Breast epithelium (tissue), 4 donors: Measurements from ENCODE around the gene BSPRY. TPM values are rescaled to one million over a fixed set of nuclear protein-coding genes. Genes with fewer than 3 reads are reported as not detected.

Experiments used
- DNase-seq, 2 donors: peaks; one replicate each; pipeline ENCODE4 v3.0.0-alpha.2; 2019; ENCODE audit warnings: low spot score in 2 of 2
- H3K27ac ChIP-seq, 2 donors: fragments of 200-600 bp; sonication (generic) in 1 of 2; one replicate each; pipeline ENCODE4 v1.5.1; 2016 to 2019; ENCODE audit warnings: mild to moderate bottlenecking in 1 of 2
- H3K27me3 ChIP-seq, 2 donors: fragments of 200-600 bp; sonication (generic) in 1 of 2; one replicate each; pipeline versions ENCODE4 v1.5.1 to v1.6.0; 2017 to 2019; ENCODE audit warnings: control low read depth in 1 of 2, mild to moderate bottlenecking in 1 of 2
- H3K36me3 ChIP-seq: fragments of 200-600 bp; one replicate; pipeline ENCODE4 v1.5.1; 2019
- H3K4me1 ChIP-seq, 2 donors: fragments of 200-600 bp; sonication (generic); one replicate each; pipeline ENCODE4 v1.5.1; 2016 to 2019; ENCODE audit warnings: control low read depth in 1 of 2
- H3K4me3 ChIP-seq, 3 donors: fragments of 200-600 bp; sonication (generic); 1 replicate in 2 of 3; 2 replicates in 1 of 3; pipeline ENCODE4 v1.5.1; 2016 to 2019; ENCODE audit warnings: mild to moderate bottlenecking in 3 of 3, moderate library complexity in 2 of 3
- H3K9me3 ChIP-seq, 2 donors: fragments of 200-600 bp; sonication (generic) in 1 of 2; one replicate each; pipeline ENCODE4 v1.5.1; 2016 to 2019; ENCODE audit warnings: control low read depth in 1 of 2
- POLR2A ChIP-seq: fragments of 450-650 bp; IDR thresholded peaks from one replicate; pipeline ENCODE4 v1.6.1; 2016; ENCODE audit warnings: antibody characterized with exemption, mild to moderate bottlenecking, moderate library complexity
- POLR2AphosphoS5 ChIP-seq, 3 donors: sonication (generic); formaldehyde crosslinking; IDR thresholded peaks; one replicate each; pipeline ENCODE4 v1.6.1; 2017; ENCODE audit warnings: antibody characterized with exemption in 3 of 3
- intact Hi-C: fragments of 100-400 bp; cut with DNase I; formaldehyde crosslinking; loops from one replicate; pipeline ENCODE4 v1.15.1; 2023; ENCODE audit warnings: low total_unique reads
- total RNA-seq, 3 donors: library from RNA; depleted of rRNA; stranded (reverse); fragments of >200 nt; gene quantifications; one replicate each; pipeline ENCODE4 v1.1.0, GENCODE V29; 2016
- TF ChIP-seq, protein P1 (sequence below), 3 donors: fragments of 450-650 bp; IDR thresholded peaks; one replicate each; pipeline ENCODE4 v1.5.1; 2016 to 2017; ENCODE audit warnings: antibody characterized with exemption in 3 of 3, mild to moderate bottlenecking in 3 of 3, moderate library complexity in 3 of 3

The BSPRY gene
- total RNA-seq, 3 donors from 2014 or later: 1.1 to 35.3 (median 27.9) TPM

GRCh38 chr9:113340011-113340699 lies 9.2 kb upstream of the BSPRY start, which contains the start of gene WDR31:
Gene WDR31 (minus strand): TSS chr9:113340275. CDS start chr9:113332022, 8,253 bp downstream.
- TF ChIP-seq POLR2AphosphoS5 (IDR thresholded peaks at IDR 0.05): peak; percentile 74 to 82 (median 77)
- TF ChIP-seq POLR2A: peak; percentile 36
- TF ChIP-seq, protein P1, sequence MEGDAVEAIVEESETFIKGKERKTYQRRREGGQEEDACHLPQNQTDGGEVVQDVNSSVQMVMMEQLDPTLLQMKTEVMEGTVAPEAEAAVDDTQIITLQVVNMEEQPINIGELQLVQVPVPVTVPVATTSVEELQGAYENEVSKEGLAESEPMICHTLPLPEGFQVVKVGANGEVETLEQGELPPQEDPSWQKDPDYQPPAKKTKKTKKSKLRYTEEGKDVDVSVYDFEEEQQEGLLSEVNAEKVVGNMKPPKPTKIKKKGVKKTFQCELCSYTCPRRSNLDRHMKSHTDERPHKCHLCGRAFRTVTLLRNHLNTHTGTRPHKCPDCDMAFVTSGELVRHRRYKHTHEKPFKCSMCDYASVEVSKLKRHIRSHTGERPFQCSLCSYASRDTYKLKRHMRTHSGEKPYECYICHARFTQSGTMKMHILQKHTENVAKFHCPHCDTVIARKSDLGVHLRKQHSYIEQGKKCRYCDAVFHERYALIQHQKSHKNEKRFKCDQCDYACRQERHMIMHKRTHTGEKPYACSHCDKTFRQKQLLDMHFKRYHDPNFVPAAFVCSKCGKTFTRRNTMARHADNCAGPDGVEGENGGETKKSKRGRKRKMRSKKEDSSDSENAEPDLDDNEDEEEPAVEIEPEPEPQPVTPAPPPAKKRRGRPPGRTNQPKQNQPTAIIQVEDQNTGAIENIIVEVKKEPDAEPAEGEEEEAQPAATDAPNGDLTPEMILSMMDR (IDR thresholded peaks at IDR 0.05): no peak
- Histone ChIP-seq H3K4me3 (peak within 1 kb of the TSS; percentile 63 to 87 (median 76)), H3K27ac (peak within 1 kb of the TSS; percentile 86 to 92), H3K4me1 (peaks cover 0 to 5% of the 10 kb centered on the region in 2 donors), H3K36me3 (no peaks in the 10 kb centered on the region), H3K9me3 (no peaks in the 10 kb centered on the region), H3K27me3 (no peaks in the 10 kb centered on the region)
- intact Hi-C loops: no loop called here
- DNase-seq: peak; percentile 63 to 91

- Histone ChIP-seq H3K36me3 (no peaks in the 10 kb centered on the region), H3K27me3 (no peaks in the 10 kb centered on the region), H3K4me3 (no peak overlapping the region), H3K27ac (peak overlapping the region; percentile 86 to 92), H3K9me3 (no peaks in the 10 kb centered on the region), H3K4me1 (peaks cover 0 to 5% of the 10 kb centered on the region in 2 donors)
- intact Hi-C loops: no loop called here
- DNase-seq: peak; percentile 74 to 86
- TF ChIP-seq POLR2AphosphoS5 (IDR thresholded peaks at IDR 0.05): peak in 1 of 3 donors; percentile 63
- TF ChIP-seq POLR2A: no peak
- TF ChIP-seq, protein P1 (IDR thresholded peaks at IDR 0.05): no peak
These were observed 7.5 kb upstream of the BSPRY start for GRCh38 chr9:113341712-113342410.

- Histone ChIP-seq H3K27me3 (no peaks in the 10 kb centered on the region), H3K9me3 (no peaks in the 10 kb centered on the region), H3K4me3 (no peak overlapping the region), H3K27ac (peak overlapping the region; percentile 86 to 92), H3K4me1 (peaks cover 0 to 5% of the 10 kb centered on the region in 2 donors), H3K36me3 (no peaks in the 10 kb centered on the region)
- TF ChIP-seq POLR2AphosphoS5 (IDR thresholded peaks at IDR 0.05): peak in 2 of 3 donors; percentile 58 to 59
- no peak for TF ChIP-seq POLR2A
- TF ChIP-seq, protein P1 (IDR thresholded peaks at IDR 0.05): peak in 1 of 3 donors; percentile 12
- peak; percentile 87 to 91 for DNase-seq
- intact Hi-C loops: no loop called here
These were observed 5.6 kb upstream of the BSPRY start for GRCh38 chr9:113343732-113344231.

- intact Hi-C loops: no loop called here
- Histone ChIP-seq H3K27ac (peak overlapping the region; percentile 60 to 86), H3K9me3 (no peaks in the 10 kb centered on the region), H3K4me3 (no peak overlapping the region), H3K4me1 (no peaks in the 10 kb centered on the region), H3K27me3 (no peaks in the 10 kb centered on the region), H3K36me3 (no peaks in the 10 kb centered on the region)
- no peak for DNase-seq
- TF ChIP-seq, protein P1 (IDR thresholded peaks at IDR 0.05): no peak
- TF ChIP-seq POLR2AphosphoS5 (IDR thresholded peaks at IDR 0.05): no peak
- no peak for TF ChIP-seq POLR2A
These were observed 4.2 kb upstream of the BSPRY start for GRCh38 chr9:113345190-113345589.

DNA sequence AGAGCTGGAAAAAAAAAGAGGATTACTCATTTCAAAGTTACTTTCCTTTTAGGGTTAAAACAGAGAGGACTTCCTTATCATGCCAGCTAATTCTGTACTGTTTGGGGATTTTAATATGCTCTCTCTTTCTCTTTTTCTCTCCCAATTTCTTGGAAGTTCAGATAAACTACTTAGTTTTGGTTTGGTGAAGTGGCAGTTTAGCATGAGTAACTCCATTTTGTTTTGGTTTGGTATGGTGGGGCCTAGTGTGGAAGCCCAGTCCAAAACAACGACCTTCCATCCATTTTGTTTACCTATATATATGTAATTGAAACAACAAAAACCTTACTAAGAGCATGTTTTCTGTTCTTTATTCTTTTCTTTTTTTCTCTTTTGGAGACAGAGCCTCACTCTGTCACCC lies 3.7 kb upstream of the BSPRY start:
- Histone ChIP-seq H3K4me1 (no peaks in the 10 kb centered on the region), H3K27ac (peak overlapping the region; percentile 60 to 86), H3K9me3 (no peaks in the 10 kb centered on the region), H3K27me3 (no peaks in the 10 kb centered on the region), H3K4me3 (no peak overlapping the region), H3K36me3 (no peaks in the 10 kb centered on the region)
- no peak for DNase-seq
- no peak for TF ChIP-seq POLR2A
- TF ChIP-seq, protein P1 (IDR thresholded peaks at IDR 0.05): no peak
- no peak for TF ChIP-seq POLR2AphosphoS5 (IDR thresholded peaks at IDR 0.05)
- intact Hi-C loops: no loop called here
